PC-3 (cell line): ENCODE data around the gene ACAP1. TPM values are rescaled to one million over a fixed set of nuclear protein-coding genes. Genes with fewer than 3 reads are reported as not detected.

Experiments
- ATAC-seq: fragments of 200-7000 bp; cut with Tn5 transposase; 2 replicates; pipeline ENCODE4 v1.9.1; 2020; ENCODE audit warnings: mild to moderate bottlenecking, moderate library complexity
- BruUV-seq: library from RNA; stranded (reverse); fragments of 400-500 nt; replicated peaks from 2 replicates; lab custom pipeline; 2021; lab: Mats Ljungman, UMichigan
- CTCF ChIA-PET: fragments of 300-600 bp; sonication (Branson Sonifier 250); formaldehyde crosslinking; loops from one replicate; lab custom pipeline; 2022; ENCODE audit warnings: antibody characterized with exemption; lab: Charles Lee
- POLR2A ChIA-PET: fragments of 300-600 bp; sonication (Branson Sonifier 250); formaldehyde crosslinking; loops from one replicate; lab custom pipeline; 2022; ENCODE audit warnings: antibody characterized with exemption; ENCODE audit not compliant: unreplicated experiment; lab: Charles Lee
- DNase-seq: peaks from one replicate; pipeline ENCODE4 v3.0.0-alpha.2; 2015
- H2AFZ ChIP-seq: fragments of 300-600 bp; sonication (generic); 2 replicates; pipeline ENCODE4 v1.6.0; 2016; ENCODE audit warnings: antibody characterized with exemption, low read length
- H3F3A ChIP-seq: fragments of 300-600 bp; sonication (generic); one replicate; pipeline ENCODE4 v1.6.0; 2017; ENCODE audit warnings: antibody characterized with exemption, low read length, control low read depth, mild to moderate bottlenecking; ENCODE audit not compliant: unreplicated experiment
- H3K27ac ChIP-seq: fragments of 300-600 bp; sonication (generic); 2 replicates; pipeline ENCODE4 v1.5.1; 2016; ENCODE audit warnings: mild to moderate bottlenecking, low read length
- H3K27me3 ChIP-seq: fragments of 300-600 bp; sonication (generic); 2 replicates; pipeline ENCODE4 v1.6.1; 2016; ENCODE audit warnings: low read length, mixed read lengths
- H3K36me3 ChIP-seq: fragments of 300-600 bp; sonication (generic); 2 replicates; pipeline ENCODE4 v1.6.1; 2016; ENCODE audit warnings: low read depth, mixed run types, low read length, mixed read lengths
- H3K4me1 ChIP-seq: fragments of 300-600 bp; sonication (generic); 2 replicates; pipeline ENCODE4 v1.5.1; 2016; ENCODE audit warnings: low read length; ENCODE audit not compliant: insufficient read depth
- H3K4me2 ChIP-seq: fragments of 300-600 bp; sonication (generic); 2 replicates; pipeline ENCODE4 v1.6.0; 2016; ENCODE audit warnings: low read length
- H3K4me3 ChIP-seq: fragments of 300-600 bp; sonication (generic); 2 replicates; pipeline ENCODE4 v1.5.1; 2016; ENCODE audit warnings: mild to moderate bottlenecking, low read length, mixed read lengths
- H3K79me2 ChIP-seq: fragments of 300-600 bp; sonication (generic); 2 replicates; pipeline ENCODE4 v1.6.1; 2017; ENCODE audit warnings: low read length, mixed read lengths
- H3K9ac ChIP-seq: fragments of 300-600 bp; sonication (generic); 2 replicates; pipeline ENCODE4 v1.6.0; 2016; ENCODE audit warnings: mild to moderate bottlenecking, low read length
- H3K9me2 ChIP-seq: fragments of 300-600 bp; sonication (generic); replicated peaks from 2 replicates; pipeline ENCODE4 v1.6.1; 2016; ENCODE audit warnings: mixed run types, low read length, mixed read lengths
- H3K9me3 ChIP-seq: fragments of 300-600 bp; sonication (generic); 2 replicates; pipeline ENCODE4 v1.6.1; 2016; ENCODE audit warnings: low read length, mixed read lengths
- H4K20me1 ChIP-seq: fragments of 300-600 bp; sonication (generic); 2 replicates; pipeline ENCODE4 v1.6.1; 2016; ENCODE audit warnings: low read length, mixed read lengths
- CTCF ChIP-seq: fragments of 300-600 bp; sonication (generic); conservative IDR thresholded peaks from 2 replicates; pipeline ENCODE4 v1.5.1; 2017; ENCODE audit warnings: antibody characterized with exemption, low read depth, mild to moderate bottlenecking, low read length
- EZH2 ChIP-seq: fragments of 300-600 bp; sonication (generic); IDR thresholded peaks from one replicate; pipeline ENCODE4 v1.6.1; 2017; ENCODE audit warnings: antibody characterized with exemption, mild to moderate bottlenecking, low read length; ENCODE audit not compliant: unreplicated experiment
- EZH2phosphoT487 ChIP-seq: fragments of 300-600 bp; sonication (generic); IDR thresholded peaks from 2 replicates; pipeline ENCODE4 v1.6.1; 2018; ENCODE audit warnings: mild to moderate bottlenecking, antibody characterized with exemption, low read length, borderline replicate concordance
- intact Hi-C: fragments of 100-400 bp; cut with micrococcal nuclease; formaldehyde crosslinking; loops from 2 replicates; pipeline ENCODE4 v1.9.0; 2023
- total RNA-seq: library from RNA; depleted of rRNA; stranded (reverse); fragments of >200 nt; gene quantifications from 2 replicates; pipeline ENCODE4 v1.2.3, GENCODE V29; 2014

ACAP1 gene
- total RNA-seq, 1 experiment from 2014 or later = not detected

- POLR2A ChIA-PET = interaction anchor here (0.6 kb wide), 1 partner anchor 283 kb away, joined by 3 read pairs; no protein-coding TSS in a partner anchor
- no peak overlapping the region for H3K4me2 ChIP-seq
- H4K20me1 ChIP-seq = no peaks in the 10 kb centered on the region
- ATAC-seq (no peak), DNase-seq (no peak)
- H3F3A ChIP-seq = no peaks in the 10 kb centered on the region
- no peaks in the 10 kb centered on the region for H3K9me3 ChIP-seq
- no TSS peak for BruUV-seq
- H2AFZ ChIP-seq = no peak overlapping the region
- no peak overlapping the region for H3K4me3 ChIP-seq
- CTCF ChIA-PET = no interaction called here
- no peak for TF ChIP-seq CTCF
- no peak for TF ChIP-seq EZH2phosphoT487
- no peak for TF ChIP-seq EZH2
- no peaks in the 10 kb centered on the region for H3K79me2 ChIP-seq
- H3K9ac ChIP-seq = no peak overlapping the region
- no peaks in the 10 kb centered on the region for H3K36me3 ChIP-seq
- no peak overlapping the region for H3K27ac ChIP-seq
- no peaks in the 10 kb centered on the region for H3K9me2 ChIP-seq
- intact Hi-C loops = no loop called here
- H3K27me3 ChIP-seq = no peaks in the 10 kb centered on the region
- H3K4me1 ChIP-seq = no peaks in the 10 kb centered on the region
Measured at GRCh38 chr17:7341842-7342241, 5.5 kb downstream of the ACAP1 start.

GRCh38 chr17:7343250-7343649 is 6.9 kb downstream of the ACAP1 start:
- intact Hi-C loops = no loop called here
- TF ChIP-seq EZH2phosphoT487 (no peak), CTCF (no peak), EZH2 (no peak)
- DNase-seq (no peak), ATAC-seq (no peak)
- ChIA-PET CTCF (interaction anchor here (0.6 kb wide), 1 partner anchor 180 kb away, joined by 4 read pairs; no protein-coding TSS in a partner anchor), POLR2A (no interaction called here)
- H3K36me3 ChIP-seq = no peaks in the 10 kb centered on the region
- H3K9ac ChIP-seq = no peak overlapping the region
- no peak overlapping the region for H3K4me2 ChIP-seq
- no peaks in the 10 kb centered on the region for H3K4me1 ChIP-seq
- no peaks in the 10 kb centered on the region for H3F3A ChIP-seq
- no peaks in the 10 kb centered on the region for H3K27me3 ChIP-seq
- H3K79me2 ChIP-seq = no peaks in the 10 kb centered on the region
- H2AFZ ChIP-seq = no peak overlapping the region
- H4K20me1 ChIP-seq = no peaks in the 10 kb centered on the region
- no peaks in the 10 kb centered on the region for H3K9me3 ChIP-seq
- BruUV-seq = no TSS peak
- H3K4me3 ChIP-seq = no peak overlapping the region
- H3K9me2 ChIP-seq = no peaks in the 10 kb centered on the region
- no peak overlapping the region for H3K27ac ChIP-seq

GRCh38 chr17:7346761-7347614 is 10.7 kb downstream of the ACAP1 start:
- H3K4me2 ChIP-seq = no peak overlapping the region
- peaks cover 4% of the 10 kb centered on the region for H3K4me1 ChIP-seq
- no peak overlapping the region for H3K9ac ChIP-seq
- BruUV-seq = no TSS peak
- no peaks in the 10 kb centered on the region for H3K9me3 ChIP-seq
- no peaks in the 10 kb centered on the region for H3F3A ChIP-seq
- no peaks in the 10 kb centered on the region for H3K9me2 ChIP-seq
- DNase-seq = no peak
- no peaks in the 10 kb centered on the region for H4K20me1 ChIP-seq
- no peak overlapping the region for H3K27ac ChIP-seq
- no peak overlapping the region for H3K4me3 ChIP-seq
- no peak for TF ChIP-seq CTCF
- no peak for TF ChIP-seq EZH2
- no peak for TF ChIP-seq EZH2phosphoT487
- no peak overlapping the region for H2AFZ ChIP-seq
- H3K27me3 ChIP-seq = no peaks in the 10 kb centered on the region
- ATAC-seq = no peak
- intact Hi-C loops = loop anchor here (5.0 kb wide), 1 partner anchor 300 kb away; no protein-coding TSS in a partner anchor
- no peaks in the 10 kb centered on the region for H3K36me3 ChIP-seq
- CTCF ChIA-PET = no interaction called here
- H3K79me2 ChIP-seq = peaks cover 9% of the 10 kb centered on the region; the same call in 1 of the 2 replicates
- POLR2A ChIA-PET = no interaction called here
